ENCODE results near the gene TRMT2A.
"Not testable (repeated sequence)": the region's sequence is repeated elsewhere in the genome, so short reads cannot be mapped to it uniquely, and the experiment has no call there.

TRMT2A gene, protein sequence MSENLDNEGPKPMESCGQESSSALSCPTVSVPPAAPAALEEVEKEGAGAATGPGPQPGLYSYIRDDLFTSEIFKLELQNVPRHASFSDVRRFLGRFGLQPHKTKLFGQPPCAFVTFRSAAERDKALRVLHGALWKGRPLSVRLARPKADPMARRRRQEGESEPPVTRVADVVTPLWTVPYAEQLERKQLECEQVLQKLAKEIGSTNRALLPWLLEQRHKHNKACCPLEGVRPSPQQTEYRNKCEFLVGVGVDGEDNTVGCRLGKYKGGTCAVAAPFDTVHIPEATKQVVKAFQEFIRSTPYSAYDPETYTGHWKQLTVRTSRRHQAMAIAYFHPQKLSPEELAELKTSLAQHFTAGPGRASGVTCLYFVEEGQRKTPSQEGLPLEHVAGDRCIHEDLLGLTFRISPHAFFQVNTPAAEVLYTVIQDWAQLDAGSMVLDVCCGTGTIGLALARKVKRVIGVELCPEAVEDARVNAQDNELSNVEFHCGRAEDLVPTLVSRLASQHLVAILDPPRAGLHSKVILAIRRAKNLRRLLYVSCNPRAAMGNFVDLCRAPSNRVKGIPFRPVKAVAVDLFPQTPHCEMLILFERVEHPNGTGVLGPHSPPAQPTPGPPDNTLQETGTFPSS

DNA sequence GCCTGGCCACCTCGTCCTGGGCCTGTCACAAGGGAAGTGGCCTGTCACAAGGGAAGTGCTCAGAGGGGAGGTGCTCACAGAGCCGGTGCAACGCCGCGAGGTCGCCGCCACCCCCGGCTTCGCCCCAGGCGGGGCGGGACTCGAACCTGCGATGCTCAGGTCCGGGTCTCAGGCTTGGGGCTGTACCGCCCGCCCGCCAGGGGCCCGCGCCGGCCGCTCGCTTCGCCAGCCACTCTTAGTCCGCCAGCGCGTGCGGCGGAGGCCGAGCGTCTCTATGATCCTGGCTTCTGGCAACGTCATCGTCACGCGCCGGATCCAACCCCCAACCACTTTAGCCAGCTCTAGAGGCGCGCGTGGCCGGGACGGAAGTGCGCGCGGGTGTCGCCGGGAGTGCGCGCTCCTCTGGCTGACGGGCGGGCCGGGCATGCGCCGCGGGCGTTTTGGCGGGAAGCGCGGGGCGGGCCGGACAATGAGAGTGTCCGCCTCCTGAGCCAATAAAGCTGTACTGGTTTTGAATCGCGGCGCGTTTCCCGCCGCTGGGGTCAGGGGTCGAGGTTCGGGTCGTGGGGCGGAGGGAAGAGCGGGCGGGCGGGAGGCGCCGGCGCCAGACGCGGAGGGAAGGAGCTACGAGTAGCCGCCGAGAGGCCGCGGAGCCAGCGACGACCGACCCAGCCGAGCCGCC, at the start of gene TRMT2A:
TRMT2A (minus strand) TSS at position 276 of the 682 bp plus-strand sequence. CDS start 320 bp downstream, outside the sequence.
- in situ Hi-C loops (cut with HindIII; ENCODE audit: low sequenced_read_pairs), result no loop called here
- peak; percentile 96 for DNase-seq (ENCODE audit: low read depth)
- peak within 1 kb of the TSS; percentile 94 for H3K4me3 ChIP-seq (ENCODE audit: low read depth, low read length)
- TF ChIP-seq CTCF (IDR thresholded peaks at IDR 0.05; ENCODE audit: low read depth, low read length, missing control alignments), result no peak

DNA sequence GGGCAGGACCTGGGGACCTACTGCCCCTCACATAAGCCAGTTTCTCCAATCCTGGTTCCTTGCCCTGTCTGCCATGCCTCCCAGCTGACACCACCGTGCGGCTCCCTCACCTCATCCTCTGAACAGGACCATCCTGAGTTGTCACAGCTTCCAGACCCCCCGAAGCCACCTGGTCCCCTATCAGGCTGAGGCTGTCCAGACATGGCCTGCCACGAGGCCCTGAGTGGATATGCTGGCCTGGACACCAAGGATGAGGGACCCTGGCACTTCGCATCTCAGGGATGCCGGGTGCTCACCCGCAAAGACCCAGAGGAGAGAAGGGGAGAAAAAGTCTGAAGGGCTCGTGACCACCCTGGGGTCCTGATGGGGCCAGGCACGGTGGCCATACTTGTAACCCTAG, 49.7 kb upstream of the TRMT2A start:
- DNase-seq (ENCODE audit: low read depth), result no peak
- in situ Hi-C loops (cut with HindIII; ENCODE audit: low sequenced_read_pairs), result no loop called here
- TF ChIP-seq CTCF (IDR thresholded peaks at IDR 0.05; ENCODE audit: low read depth, low read length, missing control alignments), result no peak
- no peak overlapping the region for H3K4me3 ChIP-seq (ENCODE audit: low read depth, low read length)

- DNase-seq (ENCODE audit: low read depth), result no peak
- no peak for TF ChIP-seq CTCF (IDR thresholded peaks at IDR 0.05; ENCODE audit: low read depth, low read length, missing control alignments)
- in situ Hi-C loops (cut with HindIII; ENCODE audit: low sequenced_read_pairs), result no loop called here
- no peak overlapping the region for H3K4me3 ChIP-seq (ENCODE audit: low read depth, low read length)
These were observed 48.9 kb upstream of the TRMT2A start for GRCh38 chr22:20165913-20166312.

- no peak for TF ChIP-seq CTCF (IDR thresholded peaks at IDR 0.05; ENCODE audit: low read depth, low read length, missing control alignments)
- H3K4me3 ChIP-seq (ENCODE audit: low read depth, low read length), result no peak overlapping the region
- no peak for DNase-seq (ENCODE audit: low read depth)
- in situ Hi-C loops (cut with HindIII; ENCODE audit: low sequenced_read_pairs), result no loop called here
These were observed 48.4 kb upstream of the TRMT2A start for GRCh38 chr22:20165421-20165820.

- no peak for TF ChIP-seq CTCF (IDR thresholded peaks at IDR 0.05; ENCODE audit: low read depth, low read length, missing control alignments)
- no peak for DNase-seq (ENCODE audit: low read depth)
- in situ Hi-C loops (cut with HindIII; ENCODE audit: low sequenced_read_pairs), result no loop called here
- H3K4me3 ChIP-seq (ENCODE audit: low read depth, low read length), result no peak overlapping the region
These were observed 47.8 kb upstream of the TRMT2A start for GRCh38 chr22:20164863-20165262.

GRCh38 chr22:20160041-20160440, 43.0 kb upstream of the TRMT2A start:
- in situ Hi-C loops (cut with HindIII; ENCODE audit: low sequenced_read_pairs), result no loop called here
- H3K4me3 ChIP-seq (ENCODE audit: low read depth, low read length), result no peak overlapping the region
- no peak for TF ChIP-seq CTCF (IDR thresholded peaks at IDR 0.05; ENCODE audit: low read depth, low read length, missing control alignments)
- DNase-seq (ENCODE audit: low read depth), result no peak

GRCh38 chr22:20159531-20159930, 42.5 kb upstream of the TRMT2A start:
- DNase-seq (ENCODE audit: low read depth); H3K4me3 ChIP-seq (ENCODE audit: low read depth, low read length); in situ Hi-C loops (cut with HindIII; ENCODE audit: low sequenced_read_pairs): not testable (repeated sequence)

Measured in astrocyte of the cerebellum (primary cell).